HEK293 (cell line): Measurements from ENCODE around the gene RTN4.

ENCODE experiments used
- CTCF ChIA-PET: fragments of 350-600 bp; formaldehyde crosslinking; extraction: SDS; loops from one replicate; lab custom pipeline; 2021; ENCODE audit warnings: antibody characterized with exemption; lab: Yijun Ruan, JAX
- POLR2A ChIA-PET: fragments of 300-600 bp; formaldehyde crosslinking; extraction: SDS; loops from one replicate; lab custom pipeline; 2020; ENCODE audit warnings: antibody characterized with exemption, inconsistent platforms; lab: Yijun Ruan, JAX
- H3K27ac ChIP-seq: fragments of 200-500 bp; sonication (Bioruptor generic); 2 replicates; pipeline ENCODE4 v1.5.1; 2014; ENCODE audit warnings: low read depth, low read length, control low read depth, inconsistent platforms; ENCODE audit errors: extremely low read depth
- H3K36me3 ChIP-seq, 2 experiments: fragments of 200-500 bp in 1 of 2; sonication (Bioruptor generic) in 1 of 2; 1 replicate in 1 of 2; 2 replicates in 1 of 2; pipeline ENCODE4 v1.5.1; 2014 to 2017; ENCODE audit warnings: inconsistent platforms in 2 of 2, low read length in 2 of 2; ENCODE audit not compliant: control insufficient read depth in 2 of 2, insufficient read depth in 1 of 2
- H3K4me1 ChIP-seq: fragments of 200-500 bp; sonication (Bioruptor generic); 2 replicates; pipeline ENCODE4 v1.5.1; 2014; ENCODE audit warnings: mild to moderate bottlenecking, low read length, inconsistent platforms; ENCODE audit not compliant: control insufficient read depth, insufficient read depth
- H3K4me3 ChIP-seq: 2 replicates; pipeline ENCODE4 v1.5.1; 2011; ENCODE audit warnings: low read depth, mild to moderate bottlenecking, control low read depth, low read length, moderate library complexity
- H3K9me3 ChIP-seq: fragments of 200-500 bp; sonication (Bioruptor generic); 2 replicates; pipeline ENCODE4 v1.5.1; 2014; ENCODE audit warnings: low read depth, low read length, inconsistent platforms; ENCODE audit not compliant: control insufficient read depth, insufficient read depth
- KLF9 ChIP-seq: fragments of 450-650 bp; formaldehyde crosslinking; IDR thresholded peaks from 2 replicates; pipeline ENCODE4 v1.5.1; 2016; ENCODE audit warnings: missing biosample characterization, missing genetic modification characterization, low read depth
- PRDM4 ChIP-seq: fragments of 450-650 bp; formaldehyde crosslinking; IDR thresholded peaks from 2 replicates; pipeline ENCODE4 v1.5.1; 2017; ENCODE audit warnings: missing biosample characterization, missing genetic modification characterization
- ZFHX2 ChIP-seq: fragments of 450-650 bp; formaldehyde crosslinking; conservative IDR thresholded peaks from 2 replicates; pipeline ENCODE4 v1.5.1; 2016; ENCODE audit warnings: missing biosample characterization, missing genetic modification characterization
- ZNF18 ChIP-seq: fragments of 450-650 bp; formaldehyde crosslinking; IDR thresholded peaks from 2 replicates; pipeline ENCODE4 v1.5.1; 2016; ENCODE audit warnings: missing biosample characterization, missing genetic modification characterization
- ZNF274 ChIP-seq, 2 experiments: fragments of 200-500 bp in 1 of 2; fragments of 450-650 bp in 1 of 2; sonication (Bioruptor generic) in 1 of 2; formaldehyde crosslinking in 1 of 2; IDR thresholded peaks; 2 replicates each; pipeline versions ENCODE4 v1.5.1 to v1.6.1; 2014 to 2016; ENCODE audit warnings: borderline replicate concordance in 1 of 2, inconsistent platforms in 1 of 2, low read length in 1 of 2, missing biosample characterization in 1 of 2, missing genetic modification characterization in 1 of 2
- ZNF302 ChIP-seq: fragments of 450-650 bp; formaldehyde crosslinking; IDR thresholded peaks from 2 replicates; pipeline ENCODE4 v1.5.1; 2016; ENCODE audit warnings: missing biosample characterization, missing genetic modification characterization, low read depth
- ZNF488 ChIP-seq: fragments of 450-650 bp; formaldehyde crosslinking; IDR thresholded peaks from 2 replicates; pipeline ENCODE4 v1.5.1; 2016; ENCODE audit warnings: missing biosample characterization, missing genetic modification characterization
- ZNF513 ChIP-seq: fragments of 450-650 bp; IDR thresholded peaks from 2 replicates; pipeline ENCODE4 v1.5.1; 2018; ENCODE audit warnings: missing biosample characterization, missing genetic modification characterization
- ZNF549 ChIP-seq: fragments of 450-650 bp; IDR thresholded peaks from 2 replicates; pipeline ENCODE4 v1.5.1; 2018; ENCODE audit warnings: missing biosample characterization, missing genetic modification characterization, mild to moderate bottlenecking, inconsistent platforms, moderate library complexity
- ZNF600 ChIP-seq: fragments of 450-650 bp; formaldehyde crosslinking; IDR thresholded peaks from 2 replicates; pipeline ENCODE4 v1.5.1; 2016; ENCODE audit warnings: missing biosample characterization, missing genetic modification characterization
- ZNF692 ChIP-seq: fragments of 450-650 bp; formaldehyde crosslinking; IDR thresholded peaks from 2 replicates; pipeline ENCODE4 v1.5.1; 2016; ENCODE audit warnings: missing biosample characterization, missing genetic modification characterization
- ZNF792 ChIP-seq: fragments of 450-650 bp; formaldehyde crosslinking; IDR thresholded peaks from 2 replicates; pipeline ENCODE4 v1.5.1; 2016; ENCODE audit warnings: missing biosample characterization, missing genetic modification characterization
- ZNF837 ChIP-seq: fragments of 450-650 bp; formaldehyde crosslinking; IDR thresholded peaks from 2 replicates; pipeline ENCODE4 v1.5.1; 2016; ENCODE audit warnings: missing biosample characterization, missing genetic modification characterization

RTN4 gene

GRCh38 chr2:54977149-54977548, 73.1 kb downstream of the RTN4 start:
- Histone ChIP-seq H3K4me1 (no peaks in the 10 kb centered on the region), H3K4me3 (no peak overlapping the region), H3K27ac (no peak overlapping the region), H3K9me3 (no peaks in the 10 kb centered on the region), H3K36me3 (peaks cover 3 to 24% of the 10 kb centered on the region in 2 experiments; a peak in 2 of 3 replicates)
- ChIA-PET CTCF (interaction anchor here (1.2 kb wide), 1 partner anchor 198 kb away, joined by 3 read pairs; no protein-coding TSS in a partner anchor), POLR2A (interaction anchor here (1.1 kb wide), 1 partner anchor 10 kb away, joined by 3 read pairs; no protein-coding TSS in a partner anchor)
- TF ChIP-seq ZNF302 (no peak), ZNF488 (tag by site-specific recombination) (no peak), ZNF18 (no peak), PRDM4 (tag by site-specific recombination) (no peak), ZNF600 (tag by site-specific recombination) (no peak)

- no peak for TF ChIP-seq ZNF692
- TF ChIP-seq KLF9: no peak
- TF ChIP-seq ZFHX2 (tag by site-specific recombination): 0 out of 2 replicates have a peak, but pooled peaks have one; percentile 31
- TF ChIP-seq ZNF792: no peak
- TF ChIP-seq ZNF274 (IDR thresholded peaks at IDR 0.05; ENCODE audit: low read length): no peak
- TF ChIP-seq ZNF274 (tag by site-specific recombination; IDR thresholded peaks at IDR 0.05; ENCODE audit: borderline replicate concordance): no peak
- no peak for TF ChIP-seq ZNF513 (tag by site-specific recombination)
- no peak for TF ChIP-seq ZNF549 (tag by site-specific recombination)
- no peak for TF ChIP-seq ZNF837 (tag by site-specific recombination)
- POLR2A ChIA-PET: interaction anchor here (0.8 to 1.1 kb wide), 3 partner anchors 9 to 75 kb away, joined by 3 read pairs; partner anchors contain the start of gene RTN4
- Histone ChIP-seq H3K4me1 (no peaks in the 10 kb centered on the region), H3K36me3 (peaks cover 0 to 30% of the 10 kb centered on the region in 2 experiments; a peak in 2 of 3 replicates), H3K4me3 (no peak overlapping the region), H3K27ac (no peak overlapping the region), H3K9me3 (no peaks in the 10 kb centered on the region)
- CTCF ChIA-PET: interaction anchor here (0.7 to 1.3 kb wide), 3 partner anchors 10 to 200 kb away, joined by 3 read pairs; no protein-coding TSS in a partner anchor
Observed at GRCh38 chr2:54975598-54976492, 74.4 kb downstream of the RTN4 start.
